ENCODE measurements around the gene ASAH2.
"Not testable (repeated sequence)": the region's sequence is repeated elsewhere in the genome, so short reads cannot be mapped to it uniquely, and the experiment has no call there.

ASAH2 gene

DNA sequence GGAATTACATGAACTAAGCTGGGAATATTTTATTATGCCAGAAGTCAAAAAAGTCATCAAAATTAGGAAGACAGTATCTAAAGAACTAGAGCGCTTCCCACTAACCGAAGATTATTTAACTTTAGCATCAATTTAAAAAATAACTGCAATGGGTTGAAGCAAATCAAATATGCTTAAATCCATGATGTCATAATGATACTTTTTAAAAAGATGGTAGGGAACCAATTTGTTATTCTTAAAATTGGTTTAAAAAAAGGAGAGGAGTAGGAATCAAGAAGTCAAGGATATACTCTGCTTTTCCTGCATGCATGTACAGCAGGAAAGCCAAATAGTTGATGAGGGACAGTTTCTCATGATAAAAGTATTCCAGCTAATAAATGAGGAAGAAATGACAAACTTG, 3.2 kb upstream of the ASAH2 start:
- DNase-seq (ENCODE audit: low read depth in 2 of 2): no peak

DNA sequence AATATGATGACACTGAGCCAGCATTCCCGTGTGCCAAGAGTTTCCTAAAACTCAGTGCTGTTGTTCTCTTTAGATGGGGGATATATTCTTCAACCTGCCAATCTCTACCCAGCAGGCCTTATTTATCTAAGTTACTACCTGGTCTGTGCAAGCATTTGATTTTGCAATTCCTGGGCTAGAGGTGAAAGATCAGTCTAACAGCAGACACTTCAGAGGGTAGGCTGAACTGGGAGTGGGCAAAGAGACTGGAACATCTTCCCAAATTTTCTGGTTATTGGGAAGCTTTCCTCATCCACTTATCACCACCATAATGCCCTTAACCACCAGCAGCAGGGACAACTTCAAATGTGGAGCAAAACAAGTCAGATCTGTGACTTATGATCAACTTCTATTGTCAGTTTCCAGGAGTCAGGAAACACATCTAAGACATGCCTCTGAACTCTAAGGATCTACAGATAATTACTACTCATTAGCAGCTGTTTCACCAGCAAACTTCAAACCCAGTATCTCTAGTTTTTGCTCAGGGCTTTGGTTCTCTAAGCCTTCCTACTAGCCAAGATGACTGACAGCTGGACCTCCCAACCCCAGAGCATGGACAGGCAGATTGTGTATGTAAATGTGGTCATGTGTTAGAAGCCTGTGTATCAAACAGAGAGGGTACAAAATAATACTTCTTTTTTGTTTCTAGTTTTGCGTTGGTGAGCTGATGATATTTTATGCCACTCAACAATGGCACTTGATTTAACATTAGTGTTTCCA, 1.0 kb downstream of the ASAH2 start:
- DNase-seq (ENCODE audit: low read depth in 2 of 2): no peak

DNA sequence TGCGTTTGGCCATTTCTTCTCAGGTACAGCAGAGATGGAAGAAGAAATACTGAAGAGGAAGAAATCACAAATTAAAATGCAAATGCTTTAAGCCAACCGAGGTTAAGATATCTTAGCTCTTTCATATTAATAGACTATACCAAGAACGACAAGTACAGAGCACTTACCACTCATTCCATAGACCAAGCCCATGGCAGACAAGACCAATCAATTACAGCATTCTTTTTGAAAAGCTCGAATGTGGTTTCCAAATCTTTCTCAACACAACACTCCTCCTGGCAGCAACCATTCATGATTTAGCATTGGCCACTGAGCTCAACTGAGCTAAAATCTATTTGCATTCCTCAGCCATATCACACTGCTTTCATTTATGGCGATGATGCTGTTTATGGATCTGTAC, 2.7 kb downstream of the ASAH2 start:
- DNase-seq (ENCODE audit: low read depth in 2 of 2): no peak

DNA sequence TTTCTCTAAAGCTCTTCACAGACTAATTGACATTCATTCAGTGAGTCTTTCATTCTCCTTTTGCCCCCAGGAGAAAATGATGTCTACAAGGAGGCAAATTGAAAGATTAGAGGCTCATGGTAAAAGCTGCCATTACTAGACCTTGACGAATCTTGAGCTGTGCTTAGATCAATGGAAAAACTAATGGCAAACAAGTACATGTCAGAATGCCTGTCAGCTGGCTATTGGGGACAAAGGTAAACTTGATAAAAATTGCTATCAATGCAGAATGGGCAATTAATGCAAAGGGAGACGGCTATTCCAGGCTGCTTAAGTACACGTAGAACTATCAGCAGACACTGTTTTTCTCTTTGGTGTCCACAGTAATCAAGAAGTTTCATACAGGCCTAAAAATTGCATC, 3.3 kb downstream of the ASAH2 start:
- no peak for DNase-seq (ENCODE audit: low read depth in 2 of 2)

DNA sequence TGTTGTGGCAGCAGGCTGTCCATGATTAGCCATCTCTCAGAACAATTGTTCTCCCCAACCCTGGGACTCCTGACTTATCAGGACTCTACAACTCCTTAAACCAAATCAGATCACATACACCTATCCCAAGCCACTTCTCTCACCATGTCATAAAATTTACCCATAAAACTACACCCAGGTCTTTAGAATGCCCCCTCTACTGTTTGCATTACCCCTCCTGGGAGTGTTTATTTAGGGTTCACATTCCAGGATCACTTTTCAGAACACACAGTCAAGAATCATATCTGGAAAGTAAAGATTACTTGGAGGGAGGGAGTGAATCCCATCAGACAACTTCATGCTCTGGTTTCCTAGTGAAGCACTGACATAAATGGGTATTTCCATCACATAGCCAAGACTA, 7.1 kb downstream of the ASAH2 start:
- no peak for DNase-seq (ENCODE audit: low read depth in 2 of 2)

DNA sequence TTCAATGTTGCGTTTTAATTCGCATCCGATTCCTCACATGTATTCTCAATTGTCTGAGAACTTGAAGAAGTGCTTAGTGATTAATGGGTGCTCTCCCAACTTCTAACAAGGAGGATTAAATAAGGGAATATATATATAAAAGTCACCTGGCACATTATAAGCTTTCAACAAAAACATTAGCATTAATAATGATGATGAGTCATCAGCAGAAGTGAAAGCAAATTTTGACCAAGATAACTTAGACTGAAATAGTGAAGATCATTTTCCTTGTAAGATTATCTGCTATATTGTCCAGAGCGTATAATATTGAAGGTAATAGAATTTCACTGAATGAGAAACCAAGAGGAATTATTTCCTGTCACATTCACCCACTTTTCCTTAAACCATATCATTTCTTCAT, 8.5 kb downstream of the ASAH2 start:
- no peak for DNase-seq (ENCODE audit: low read depth in 2 of 2)

DNA sequence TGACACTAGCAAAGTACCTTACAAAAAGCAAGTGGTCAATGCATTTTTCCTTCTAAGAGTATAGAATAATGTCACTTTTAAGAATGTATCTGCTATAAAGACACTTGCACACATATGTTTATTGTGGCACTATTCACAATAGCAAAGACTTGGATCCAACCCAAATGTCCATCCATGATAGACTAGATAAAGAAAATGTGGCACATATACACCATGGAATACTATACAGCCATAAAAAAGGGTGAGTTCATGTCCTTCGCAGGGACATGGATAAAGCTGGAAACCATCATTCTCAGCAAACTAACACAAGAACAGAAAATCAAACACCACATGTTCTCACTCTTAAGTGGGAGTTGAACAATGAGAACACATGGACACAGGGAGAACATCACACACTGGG, 9.8 kb downstream of the ASAH2 start:
- not testable (repeated sequence) for DNase-seq (ENCODE audit: low read depth in 2 of 2)

DNA sequence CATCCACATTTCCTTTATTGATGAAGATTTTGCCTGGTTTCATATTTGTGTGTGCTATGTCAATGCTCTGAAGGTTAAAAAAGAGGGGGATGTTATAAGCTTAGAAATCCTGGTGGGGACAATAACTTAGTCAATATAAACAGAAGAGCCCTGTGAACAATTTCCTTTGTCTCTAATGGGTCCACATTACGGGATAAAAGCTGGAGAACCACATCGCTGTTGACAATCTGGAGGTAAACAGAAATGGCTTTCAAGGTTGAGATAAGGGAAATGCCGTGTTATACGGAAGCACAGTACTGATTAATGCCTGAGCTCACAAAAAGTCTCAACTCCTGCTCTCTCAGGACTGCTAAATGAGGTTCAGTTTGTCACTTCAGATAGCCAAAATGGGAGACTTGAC, 16.8 kb downstream of the ASAH2 start:
- DNase-seq (ENCODE audit: low read depth in 2 of 2): no peak

DNA sequence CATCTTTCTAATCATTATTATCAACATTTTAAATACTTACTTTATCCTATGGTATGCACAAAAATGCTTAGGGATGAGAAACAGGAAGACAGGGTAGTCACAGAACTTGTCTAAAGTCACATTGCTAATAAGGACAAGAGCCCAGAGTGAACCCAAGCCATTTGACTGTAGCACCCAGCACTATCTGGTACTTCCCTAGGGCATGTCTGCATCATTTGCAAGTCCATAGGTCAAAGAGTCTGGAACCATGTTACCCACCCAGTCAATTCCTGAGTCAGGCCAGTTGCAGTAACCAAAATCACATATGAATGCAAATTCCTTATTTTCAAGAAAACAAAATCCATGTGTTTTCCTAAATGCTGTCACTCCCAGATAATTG, 19.1 kb downstream of the ASAH2 start:
- no peak for DNase-seq (ENCODE audit: low read depth in 2 of 2)

DNA sequence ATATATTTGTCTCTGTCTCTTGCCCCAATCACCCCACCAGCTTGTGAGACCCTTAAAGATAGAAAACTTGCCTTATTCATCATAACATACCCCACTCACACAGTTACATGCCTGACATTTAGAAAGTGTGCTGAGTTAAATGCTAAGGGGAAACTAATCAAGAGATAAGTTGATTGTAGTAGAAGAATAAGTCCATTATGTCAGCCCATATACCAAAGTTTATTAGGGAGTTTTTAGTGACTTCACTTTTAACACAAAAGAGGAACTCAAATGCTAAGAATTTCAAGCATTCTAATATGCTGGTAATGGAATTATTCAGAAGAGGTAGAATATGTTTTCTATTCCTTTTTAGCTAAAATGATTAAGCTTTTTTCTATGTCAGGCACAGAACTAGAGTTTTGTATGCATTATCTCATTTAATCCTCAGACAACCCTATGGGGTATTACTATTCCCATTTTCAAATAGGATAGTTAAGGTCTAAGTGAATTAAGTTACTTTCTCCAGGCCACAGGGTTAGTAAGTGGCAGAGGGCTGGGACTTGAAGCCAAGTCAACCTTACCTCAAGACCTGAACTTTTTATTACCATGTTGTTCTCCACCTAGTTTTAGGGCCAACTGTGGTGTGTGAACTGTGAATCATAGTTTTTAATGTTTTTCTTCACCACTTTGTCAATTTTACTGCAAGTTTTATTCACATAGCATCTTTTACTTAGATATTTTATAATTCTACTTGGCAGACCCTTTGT, 19.6 kb downstream of the ASAH2 start:
- DNase-seq (ENCODE audit: low read depth in 2 of 2): no peak

DNA sequence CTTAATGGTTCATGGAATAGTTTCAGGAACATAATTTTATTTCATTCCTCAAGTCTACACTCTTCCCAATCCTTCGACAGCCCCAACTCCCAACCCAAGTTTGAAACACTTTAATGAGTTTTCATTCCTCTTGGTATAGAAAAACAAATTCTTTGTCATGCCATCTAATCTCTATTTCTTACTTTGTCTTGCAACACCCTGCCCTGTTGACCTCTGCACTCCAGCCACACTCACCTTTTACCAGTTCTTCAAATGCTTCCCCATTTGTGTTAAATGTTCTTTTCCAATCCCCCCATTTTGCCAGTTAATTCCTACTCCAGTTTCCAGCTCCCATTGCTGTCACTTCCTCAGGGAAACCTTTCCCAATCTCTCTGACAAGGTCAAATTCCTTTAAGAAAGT, 21.9 kb downstream of the ASAH2 start:
- no peak for DNase-seq (ENCODE audit: low read depth in 2 of 2)

DNA sequence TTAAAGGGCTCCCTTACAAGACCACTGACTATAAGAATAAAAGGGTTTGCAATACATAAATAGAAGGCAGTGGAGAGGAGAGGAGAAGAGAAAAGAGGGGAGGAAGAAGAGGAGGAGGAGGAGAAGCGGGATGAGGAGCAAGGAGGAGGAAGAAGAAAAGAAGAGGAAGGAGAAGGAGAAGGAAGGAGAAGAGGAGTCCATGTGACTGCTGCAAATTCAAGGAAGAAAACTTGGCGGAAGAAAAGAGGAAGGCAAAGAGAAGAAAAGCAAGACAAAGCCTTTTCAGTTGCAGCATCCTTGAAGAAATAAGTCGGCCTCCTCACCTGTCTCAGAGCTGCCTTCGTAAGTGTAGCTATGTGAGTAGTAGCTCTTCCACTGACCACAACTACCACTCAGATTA, 22.6 kb downstream of the ASAH2 start:
- no peak for DNase-seq (ENCODE audit: low read depth in 2 of 2)

DNA sequence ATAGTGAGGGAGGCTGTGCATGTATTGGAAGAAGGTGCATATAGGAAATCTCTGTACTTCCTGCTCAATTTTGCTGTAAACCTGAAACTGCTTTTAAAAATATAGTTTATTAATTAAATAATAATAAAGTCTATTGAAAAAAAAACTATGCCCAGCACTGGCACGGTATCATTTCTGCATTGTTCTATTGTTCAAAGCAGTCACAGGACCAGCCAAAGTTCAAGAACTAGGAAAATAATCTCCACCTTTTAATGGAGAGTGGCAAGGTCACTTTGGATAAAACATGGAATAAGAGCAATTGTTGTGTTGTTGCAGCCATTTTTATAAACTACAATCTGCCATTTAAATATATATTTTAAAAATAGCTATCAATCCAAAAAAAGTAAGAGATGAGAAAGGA, 24.7 kb downstream of the ASAH2 start:
- DNase-seq (ENCODE audit: low read depth in 2 of 2): no peak

DNA sequence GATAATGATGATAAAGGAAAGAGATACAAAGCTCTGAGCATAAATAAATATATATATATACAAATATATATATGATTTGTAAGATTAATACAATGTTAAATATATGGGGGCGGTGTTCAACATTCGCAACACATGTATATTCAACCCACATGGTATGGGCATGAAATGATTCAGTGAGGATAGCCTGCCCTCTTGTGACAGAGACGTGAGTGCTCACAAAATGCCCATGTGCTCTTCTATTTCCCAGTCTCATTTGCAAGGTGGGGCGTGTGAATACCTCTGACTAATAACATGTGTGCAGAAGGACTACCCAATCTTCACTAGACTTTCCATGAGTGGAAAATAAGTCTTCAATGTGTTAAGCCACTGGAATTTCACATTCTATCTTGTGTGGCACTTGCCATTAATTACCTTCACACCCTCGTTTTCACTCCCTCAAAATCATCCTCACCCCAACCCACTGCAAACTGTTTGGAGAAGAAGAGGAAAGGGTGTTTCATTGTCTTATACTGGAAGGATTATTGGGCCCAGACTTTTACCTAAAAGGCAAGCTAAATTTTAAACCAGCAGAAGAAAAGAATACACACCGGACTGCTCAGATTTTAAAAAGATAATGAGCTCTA, 26.9 kb downstream of the ASAH2 start:
- DNase-seq (ENCODE audit: low read depth in 2 of 2): peak; percentile 0 to 1

DNA sequence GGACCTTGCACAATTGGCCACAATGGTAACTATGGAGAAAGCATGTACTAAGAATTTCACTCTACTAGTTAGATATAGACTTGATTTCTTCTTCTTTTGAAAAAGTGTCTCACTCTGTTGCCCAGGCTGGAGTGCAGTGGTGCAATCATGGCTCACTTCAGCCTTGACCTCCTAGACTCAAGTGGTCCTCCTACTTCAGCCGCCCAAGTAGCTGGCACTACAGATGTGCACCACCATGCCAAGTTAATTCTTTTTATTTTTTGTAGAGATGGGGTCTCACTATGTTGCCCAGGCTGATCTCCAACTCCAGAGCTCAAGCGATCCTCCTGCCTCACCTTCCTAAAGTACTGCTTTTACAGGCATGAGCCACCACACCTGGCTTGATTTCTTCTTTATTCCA, 29.1 kb downstream of the ASAH2 start:
- no peak for DNase-seq (ENCODE audit: low read depth in 2 of 2)

DNA sequence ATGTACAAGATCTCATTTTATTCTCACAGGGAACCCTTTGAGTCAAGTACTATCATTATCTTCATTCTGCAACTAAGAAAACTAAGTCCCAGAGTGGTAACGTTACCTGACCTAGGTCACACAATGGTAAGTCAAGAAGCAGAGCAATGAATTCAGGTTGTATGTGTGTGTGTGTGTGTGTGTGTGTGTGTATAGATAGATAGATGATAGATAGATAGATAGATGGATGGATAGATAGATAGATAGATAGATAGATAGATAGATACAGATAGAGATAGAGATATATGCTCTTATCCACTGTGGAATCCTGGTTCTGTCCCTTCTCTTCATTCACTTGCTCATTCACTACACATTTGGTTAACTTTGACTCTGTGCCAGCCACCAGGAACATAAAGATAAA, 29.8 kb downstream of the ASAH2 start:
- DNase-seq (ENCODE audit: low read depth in 2 of 2): no peak

DNA sequence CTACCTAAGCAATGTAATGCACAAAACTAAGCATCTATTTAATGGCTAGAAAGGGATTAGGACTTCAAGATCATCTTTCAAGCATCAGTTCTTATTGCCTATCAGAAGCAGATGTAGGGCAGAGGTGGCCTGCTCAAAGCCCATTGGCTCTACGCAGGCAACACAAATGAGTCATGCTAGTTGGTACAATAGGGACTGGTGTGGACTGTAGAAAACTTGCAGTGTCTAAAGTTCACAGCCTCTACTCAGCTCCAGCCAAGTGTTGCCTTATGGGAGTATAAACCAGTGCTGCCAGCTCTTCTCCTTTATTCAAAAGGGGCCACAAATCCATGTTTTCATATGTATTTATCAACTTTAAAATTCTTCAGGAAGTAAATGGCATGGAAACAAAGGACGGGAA, 31.7 kb downstream of the ASAH2 start:
- DNase-seq (ENCODE audit: low read depth in 2 of 2): no peak

DNA sequence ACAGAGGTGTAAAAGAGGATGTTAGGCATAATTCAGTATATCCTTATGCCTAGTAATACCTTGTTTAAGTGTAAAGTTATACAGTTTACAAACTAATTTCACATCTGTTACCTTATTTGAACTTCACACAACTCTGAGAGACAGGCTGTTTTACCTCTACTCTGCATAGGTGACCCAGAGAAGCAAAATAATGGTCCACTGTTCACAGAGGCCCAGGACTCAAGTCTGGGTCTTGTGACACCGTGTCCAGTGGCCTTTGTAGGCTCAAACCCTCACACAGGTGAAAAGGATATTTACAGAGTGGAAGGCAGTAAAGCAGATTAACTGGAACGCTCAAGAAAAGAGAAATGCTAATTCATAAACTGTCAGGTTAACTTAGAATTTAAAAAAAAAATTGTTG, 32.1 kb downstream of the ASAH2 start:
- DNase-seq (ENCODE audit: low read depth in 2 of 2): no peak

DNA sequence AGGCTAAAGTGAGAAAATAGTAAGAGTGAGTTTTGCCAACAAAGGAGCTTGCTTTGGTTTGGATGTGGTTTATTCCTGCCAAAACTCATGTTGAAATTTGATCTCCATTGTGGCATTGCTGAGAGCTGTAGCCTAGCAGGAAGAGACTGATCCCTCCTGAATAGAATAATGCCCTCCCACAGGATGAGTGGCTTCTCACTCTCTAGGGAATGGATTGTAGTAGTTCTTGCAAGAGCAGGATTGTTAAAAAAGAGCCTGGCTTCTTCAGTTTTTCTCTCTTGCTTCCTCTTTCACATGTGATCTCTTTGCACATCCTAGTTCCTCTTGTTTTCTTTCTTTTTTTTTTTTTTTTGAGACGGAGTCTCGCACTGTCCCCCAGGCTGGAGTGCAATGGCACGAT, 34.4 kb downstream of the ASAH2 start:
- DNase-seq (ENCODE audit: low read depth in 2 of 2): no peak

DNA sequence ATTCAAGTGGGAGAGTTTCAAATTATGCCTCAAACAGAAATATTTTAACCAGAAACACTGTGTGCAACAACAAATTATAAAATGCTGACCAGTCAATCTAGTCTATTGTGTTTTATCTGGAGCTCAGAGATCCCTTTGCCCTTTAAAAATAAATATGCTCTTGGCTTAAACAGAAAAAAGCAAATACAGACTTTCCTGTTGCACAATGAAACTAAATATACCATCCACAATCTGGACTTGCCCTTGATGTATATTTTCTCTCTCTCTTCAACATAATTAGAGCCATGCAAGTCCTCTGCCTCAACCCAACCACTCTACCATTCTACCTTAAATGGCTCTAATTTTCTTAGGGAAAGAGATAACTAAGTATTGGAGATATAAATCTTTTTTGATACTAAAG, 34.9 kb downstream of the ASAH2 start:
- no peak for DNase-seq (ENCODE audit: low read depth in 2 of 2)

DNA sequence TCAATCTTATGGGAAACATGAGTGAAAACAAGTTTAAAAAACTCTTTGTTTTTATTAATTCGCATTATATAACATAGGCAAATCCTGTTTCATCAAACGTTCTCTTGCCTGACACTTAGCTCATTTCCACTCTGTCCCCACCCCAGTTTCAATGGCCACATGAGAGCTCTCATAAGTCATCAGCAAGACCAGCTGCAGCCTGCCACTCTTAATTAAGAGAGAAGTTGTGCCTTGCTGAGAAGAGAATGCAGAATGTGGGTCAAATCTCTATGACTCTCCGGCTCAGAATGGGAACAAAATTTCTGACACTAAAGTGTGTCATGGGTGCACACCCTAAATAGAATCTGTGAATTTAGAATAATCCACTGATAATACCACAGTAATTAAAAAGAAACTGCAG, 39.6 kb downstream of the ASAH2 start:
- no peak for DNase-seq (ENCODE audit: low read depth in 2 of 2)

DNA sequence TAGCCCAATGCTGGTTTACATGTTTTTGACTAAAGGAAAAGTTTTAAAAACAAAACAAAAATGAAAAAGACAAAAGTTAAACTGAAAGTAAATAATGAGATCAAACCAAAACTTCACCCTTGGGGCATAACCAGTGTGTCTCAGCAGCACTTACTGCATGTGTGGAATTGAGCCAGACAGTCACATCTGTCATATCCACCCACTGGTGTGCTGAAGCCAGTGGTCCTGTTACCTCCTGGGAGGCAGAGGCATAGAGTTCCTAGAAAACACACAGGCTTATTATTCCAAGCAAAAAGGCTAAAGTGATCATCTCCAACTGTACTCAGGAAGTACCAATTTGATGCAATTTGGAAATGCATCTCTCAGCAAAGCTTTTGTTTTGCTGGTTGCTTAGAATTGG, 40.4 kb downstream of the ASAH2 start:
- no peak for DNase-seq (ENCODE audit: low read depth in 2 of 2)

Data from stimulated activated CD8-positive, alpha-beta memory T cell treated with anti-CD3 and anti-CD28 coated beads, Interleukin-2, amount 100 ng/mL, for 48 hours (primary cell).